ENCODE data around the gene KCNC1.

The KCNC1 gene

DNA sequence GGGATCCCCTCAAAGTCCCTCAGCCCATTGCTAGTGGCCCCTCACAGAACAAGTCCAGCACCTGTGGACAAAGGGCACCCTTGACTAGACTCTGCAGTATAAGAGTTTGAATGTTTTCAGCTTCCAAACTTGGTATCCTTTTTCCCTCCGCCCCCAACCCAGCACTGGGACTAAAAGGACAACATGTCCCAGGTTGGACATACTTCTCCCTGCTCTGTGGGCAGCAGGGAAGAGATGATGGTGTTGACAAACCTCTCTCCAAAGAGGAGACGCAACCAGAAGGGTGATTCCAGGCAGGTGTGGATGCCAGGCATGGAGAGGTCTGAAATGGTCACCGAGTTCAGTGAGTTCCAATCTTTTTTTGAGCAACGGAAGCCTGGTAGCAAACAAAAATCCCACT, 19.7 kb upstream of the KCNC1 start:
- TF ChIP-seq, protein P1, sequence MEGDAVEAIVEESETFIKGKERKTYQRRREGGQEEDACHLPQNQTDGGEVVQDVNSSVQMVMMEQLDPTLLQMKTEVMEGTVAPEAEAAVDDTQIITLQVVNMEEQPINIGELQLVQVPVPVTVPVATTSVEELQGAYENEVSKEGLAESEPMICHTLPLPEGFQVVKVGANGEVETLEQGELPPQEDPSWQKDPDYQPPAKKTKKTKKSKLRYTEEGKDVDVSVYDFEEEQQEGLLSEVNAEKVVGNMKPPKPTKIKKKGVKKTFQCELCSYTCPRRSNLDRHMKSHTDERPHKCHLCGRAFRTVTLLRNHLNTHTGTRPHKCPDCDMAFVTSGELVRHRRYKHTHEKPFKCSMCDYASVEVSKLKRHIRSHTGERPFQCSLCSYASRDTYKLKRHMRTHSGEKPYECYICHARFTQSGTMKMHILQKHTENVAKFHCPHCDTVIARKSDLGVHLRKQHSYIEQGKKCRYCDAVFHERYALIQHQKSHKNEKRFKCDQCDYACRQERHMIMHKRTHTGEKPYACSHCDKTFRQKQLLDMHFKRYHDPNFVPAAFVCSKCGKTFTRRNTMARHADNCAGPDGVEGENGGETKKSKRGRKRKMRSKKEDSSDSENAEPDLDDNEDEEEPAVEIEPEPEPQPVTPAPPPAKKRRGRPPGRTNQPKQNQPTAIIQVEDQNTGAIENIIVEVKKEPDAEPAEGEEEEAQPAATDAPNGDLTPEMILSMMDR (IDR thresholded peaks at IDR 0.05; ENCODE audit: low read length, missing control alignments) = no peak
- H3K4me3 ChIP-seq (replicated peaks; ENCODE audit: low read depth, low read length) = no peak overlapping the region
- no peak for DNase-seq (ENCODE audit: low read depth)

DNA sequence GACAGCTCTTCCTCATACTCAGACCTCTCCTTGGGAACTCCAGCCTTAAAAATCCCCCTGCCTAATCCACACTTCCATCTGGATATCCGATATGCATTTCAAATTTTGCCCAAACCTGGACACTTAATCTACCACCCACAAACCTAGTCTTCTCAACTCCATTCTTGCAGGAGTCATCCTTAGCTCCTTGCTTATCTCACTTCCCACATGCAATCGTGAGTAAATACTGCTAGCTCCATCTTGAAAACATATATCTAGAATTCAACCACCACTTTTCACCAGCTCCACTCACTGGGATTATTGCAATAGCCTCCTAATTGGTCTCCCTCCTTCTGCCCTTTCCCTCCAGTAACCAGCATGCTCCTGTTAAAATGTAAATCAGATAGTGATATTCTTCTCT, 17.8 kb upstream of the KCNC1 start:
- no peak for DNase-seq (ENCODE audit: low read depth)
- TF ChIP-seq, protein P1 (IDR thresholded peaks at IDR 0.05; ENCODE audit: low read length, missing control alignments) = no peak
- H3K4me3 ChIP-seq (replicated peaks; ENCODE audit: low read depth, low read length) = no peak overlapping the region

DNA sequence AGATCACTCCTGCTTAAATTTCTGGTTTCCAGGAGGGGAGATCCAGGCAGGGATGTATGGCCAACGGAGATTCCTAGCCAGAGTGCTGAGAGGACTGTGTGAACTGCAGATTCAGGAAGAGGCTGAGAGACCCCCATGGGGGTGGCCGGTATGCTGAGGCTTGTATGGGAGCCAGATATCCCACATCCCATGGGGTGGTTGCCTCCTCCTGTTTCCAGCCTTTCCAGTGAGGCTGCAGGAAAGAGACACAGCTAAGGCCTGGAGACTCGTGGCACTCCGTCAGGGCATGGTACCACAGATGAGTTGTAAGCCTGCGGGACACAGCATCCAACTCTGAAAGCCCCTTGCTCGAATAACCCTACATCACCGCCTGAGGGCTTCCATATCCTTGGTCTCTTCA, 16.6 kb upstream of the KCNC1 start:
- TF ChIP-seq, protein P1 (IDR thresholded peaks at IDR 0.05; ENCODE audit: low read length, missing control alignments) = no peak
- no peak for DNase-seq (ENCODE audit: low read depth)
- no peak overlapping the region for H3K4me3 ChIP-seq (replicated peaks; ENCODE audit: low read depth, low read length)

DNA sequence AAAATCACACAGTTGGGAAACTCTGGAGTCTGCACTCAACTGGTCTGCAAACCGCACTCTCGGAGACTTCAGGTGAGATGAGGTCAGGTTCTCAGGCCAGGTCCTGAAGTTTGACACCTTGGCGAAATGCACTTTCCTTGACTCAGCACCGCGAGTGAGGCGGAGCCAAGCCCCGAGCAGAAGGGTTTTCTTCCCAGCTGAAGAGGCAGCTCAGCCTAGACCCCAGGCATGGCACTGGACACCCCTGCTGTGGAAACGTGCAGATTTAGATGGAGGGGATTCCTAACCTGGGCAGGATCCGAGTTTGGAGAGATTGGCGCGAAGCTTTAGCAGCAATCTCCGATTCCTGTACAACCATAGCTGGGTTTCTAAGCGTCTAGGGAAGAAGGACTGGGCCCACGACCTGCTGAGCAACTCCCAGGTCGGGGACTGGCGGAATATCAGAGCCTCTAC, 16.0 kb upstream of the KCNC1 start:
- no peak for DNase-seq (ENCODE audit: low read depth)
- TF ChIP-seq, protein P1 (IDR thresholded peaks at IDR 0.05; ENCODE audit: low read length, missing control alignments) = no peak
- H3K4me3 ChIP-seq (replicated peaks; ENCODE audit: low read depth, low read length) = no peak overlapping the region

DNA sequence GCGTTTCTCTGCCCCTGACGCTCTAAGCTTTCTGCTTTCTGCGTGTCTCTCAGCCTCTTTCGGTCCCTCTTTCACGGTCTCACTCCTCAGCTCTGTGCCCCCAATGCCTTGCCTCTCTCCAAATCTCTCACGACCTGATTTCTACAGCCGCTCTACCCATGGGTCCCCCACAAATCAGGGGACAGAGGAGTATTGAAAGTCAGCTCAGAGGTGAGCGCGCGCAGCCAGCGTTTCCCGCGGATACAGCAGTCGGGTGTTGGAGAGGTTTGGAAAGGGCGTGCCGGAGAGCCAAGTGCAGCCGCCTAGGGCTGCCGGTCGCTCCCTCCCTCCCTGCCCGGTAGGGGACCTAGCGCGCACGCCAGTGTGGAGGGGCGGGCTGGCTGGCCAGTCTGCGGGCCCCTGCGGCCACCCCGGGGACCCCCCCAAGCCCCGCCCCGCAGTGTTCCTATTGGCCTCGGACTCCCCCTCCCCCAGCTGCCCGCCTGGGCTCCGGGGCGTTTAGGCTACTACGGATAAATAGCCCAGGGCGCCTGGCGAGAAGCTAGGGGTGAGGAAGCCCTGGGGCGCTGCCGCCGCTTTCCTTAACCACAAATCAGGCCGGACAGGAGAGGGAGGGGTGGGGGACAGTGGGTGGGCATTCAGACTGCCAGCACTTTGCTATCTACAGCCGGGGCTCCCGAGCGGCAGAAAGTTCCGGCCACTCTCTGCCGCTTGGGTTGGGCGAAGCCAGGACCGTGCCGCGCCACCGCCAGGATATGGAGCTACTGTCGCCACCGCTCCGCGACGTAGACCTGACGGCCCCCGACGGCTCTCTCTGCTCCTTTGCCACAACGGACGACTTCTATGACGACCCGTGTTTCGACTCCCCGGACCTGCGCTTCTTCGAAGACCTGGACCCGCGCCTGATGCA, 15.3 kb upstream of the KCNC1 start, which contains the start of gene MYOD1:
TSS of gene MYOD1 (plus strand) at position 544 of the 910 bp plus-strand sequence. CDS start at position 756, 212 bp downstream.
- TF ChIP-seq, protein P1 (IDR thresholded peaks at IDR 0.05; ENCODE audit: low read length, missing control alignments) = no peak
- no peak within 1 kb of the TSS for H3K4me3 ChIP-seq (replicated peaks; ENCODE audit: low read depth, low read length)
- DNase-seq (ENCODE audit: low read depth) = no peak

DNA sequence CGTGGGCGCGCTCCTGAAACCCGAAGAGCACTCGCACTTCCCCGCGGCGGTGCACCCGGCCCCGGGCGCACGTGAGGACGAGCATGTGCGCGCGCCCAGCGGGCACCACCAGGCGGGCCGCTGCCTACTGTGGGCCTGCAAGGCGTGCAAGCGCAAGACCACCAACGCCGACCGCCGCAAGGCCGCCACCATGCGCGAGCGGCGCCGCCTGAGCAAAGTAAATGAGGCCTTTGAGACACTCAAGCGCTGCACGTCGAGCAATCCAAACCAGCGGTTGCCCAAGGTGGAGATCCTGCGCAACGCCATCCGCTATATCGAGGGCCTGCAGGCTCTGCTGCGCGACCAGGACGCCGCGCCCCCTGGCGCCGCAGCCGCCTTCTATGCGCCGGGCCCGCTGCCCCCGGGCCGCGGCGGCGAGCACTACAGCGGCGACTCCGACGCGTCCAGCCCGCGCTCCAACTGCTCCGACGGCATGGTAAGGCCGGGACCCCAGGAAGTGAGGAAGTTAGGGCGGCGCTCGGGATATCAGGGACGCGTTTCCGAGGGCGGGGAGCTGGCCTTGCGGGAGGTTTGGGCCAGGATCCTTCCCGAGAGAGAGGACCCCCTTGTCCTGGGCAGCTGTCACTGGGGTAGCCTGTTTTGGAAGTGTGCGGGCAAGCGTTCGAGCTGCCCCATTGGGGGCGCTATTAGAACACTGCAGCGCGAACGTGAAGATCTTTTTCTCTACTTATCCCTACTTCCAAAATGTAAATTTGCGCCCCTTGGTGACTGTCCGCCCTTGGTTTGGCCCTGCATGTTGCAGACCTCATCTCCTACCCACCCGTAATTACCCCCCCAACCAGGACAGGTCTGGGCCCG, 14.4 kb upstream of the KCNC1 start:
- TF ChIP-seq, protein P1 (IDR thresholded peaks at IDR 0.05; ENCODE audit: low read length, missing control alignments) = no peak
- DNase-seq (ENCODE audit: low read depth) = peak; percentile 20
- no peak overlapping the region for H3K4me3 ChIP-seq (replicated peaks; ENCODE audit: low read depth, low read length)
